ENCODE data around the gene COQ8A. TPM values are rescaled to one million over a fixed set of nuclear protein-coding genes. Genes with fewer than 3 reads are reported as not detected.

COQ8A gene
- total RNA-seq, 2 experiments from 2014 or later = 18.1 to 18.5 TPM

- H3K36me3 Mint-ChIP-seq (ENCODE audit: low read depth) = peaks cover 3% of the 10 kb centered on the region
- no peaks in the 10 kb centered on the region for H3K27me3 Mint-ChIP-seq
- H3K9me3 Mint-ChIP-seq = no peaks in the 10 kb centered on the region
- POLR2A ChIA-PET = no interaction called here
- H3K27ac Mint-ChIP-seq = no peak overlapping the region
- H3K4me3 Mint-ChIP-seq = no peak overlapping the region
- H3K4me1 Mint-ChIP-seq = no peaks in the 10 kb centered on the region
- CTCF ChIA-PET = no interaction called here
- DNase-seq = no peak
These were observed 41.7 kb downstream of the COQ8A start for GRCh38 chr1:226981838-226982237.

GRCh38 chr1:226982451-226983177, 42.5 kb downstream of the COQ8A start:
- DNase-seq = no peak
- Mint-ChIP-seq H3K9me3 (no peaks in the 10 kb centered on the region), H3K36me3 (ENCODE audit: low read depth) (peaks cover 3% of the 10 kb centered on the region)

GRCh38 chr1:226983247-226983991, 43.3 kb downstream of the COQ8A start:
- no peak for DNase-seq
- ChIA-PET CTCF (no interaction called here), POLR2A (no interaction called here)
- Mint-ChIP-seq H3K9me3 (no peaks in the 10 kb centered on the region), H3K4me1 (no peaks in the 10 kb centered on the region), H3K4me3 (no peak overlapping the region), H3K27ac (no peak overlapping the region), H3K36me3 (ENCODE audit: low read depth) (peaks cover 3% of the 10 kb centered on the region), H3K27me3 (no peaks in the 10 kb centered on the region)

More at GRCh38 chr1:226982451-226983177, 42.5 kb downstream of the COQ8A start:
- ChIA-PET POLR2A (no interaction called here), CTCF (no interaction called here)
- H3K27me3 Mint-ChIP-seq = no peaks in the 10 kb centered on the region
- no peaks in the 10 kb centered on the region for H3K4me1 Mint-ChIP-seq
- no peak overlapping the region for H3K4me3 Mint-ChIP-seq
- no peak overlapping the region for H3K27ac Mint-ChIP-seq

- Mint-ChIP-seq H3K27ac (no peak overlapping the region), H3K27me3 (no peaks in the 10 kb centered on the region), H3K4me3 (no peak overlapping the region), H3K9me3 (no peaks in the 10 kb centered on the region), H3K36me3 (ENCODE audit: low read depth) (peaks cover 3% of the 10 kb centered on the region), H3K4me1 (peaks cover 2% of the 10 kb centered on the region)
- POLR2A ChIA-PET = no interaction called here
- CTCF ChIA-PET = interaction anchor here (0.6 to 0.7 kb wide), 2 partner anchors 184 to 351 kb away, joined by 3 read pairs; no protein-coding TSS in a partner anchor
- no peak for DNase-seq
These were observed 43.9 kb downstream of the COQ8A start for GRCh38 chr1:226983992-226984364.

- POLR2A ChIA-PET = no interaction called here
- DNase-seq = no peak
These were observed 44.6 kb downstream of the COQ8A start for GRCh38 chr1:226984521-226985238.

GRCh38 chr1:226985239-226985838, 45.2 kb downstream of the COQ8A start:
- H3K4me3 Mint-ChIP-seq = no peak overlapping the region
- no peak for DNase-seq

More at GRCh38 chr1:226984521-226985238, 44.6 kb downstream of the COQ8A start:
- H3K36me3 Mint-ChIP-seq (ENCODE audit: low read depth) = peaks cover 3% of the 10 kb centered on the region
- CTCF ChIA-PET = interaction anchor here (0.6 to 0.7 kb wide), 2 partner anchors 184 to 352 kb away, joined by 3 read pairs; no protein-coding TSS in a partner anchor
- H3K4me1 Mint-ChIP-seq = peaks cover 9% of the 10 kb centered on the region
- H3K4me3 Mint-ChIP-seq = no peak overlapping the region
- H3K9me3 Mint-ChIP-seq = no peaks in the 10 kb centered on the region
- no peaks in the 10 kb centered on the region for H3K27me3 Mint-ChIP-seq
- no peak overlapping the region for H3K27ac Mint-ChIP-seq

GRCh38 chr1:226985839-226986463, 45.9 kb downstream of the COQ8A start:
- CTCF ChIA-PET = no interaction called here
- Mint-ChIP-seq H3K4me1 (peaks cover 21% of the 10 kb centered on the region), H3K36me3 (ENCODE audit: low read depth) (peaks cover 3% of the 10 kb centered on the region), H3K27me3 (no peaks in the 10 kb centered on the region), H3K9me3 (no peaks in the 10 kb centered on the region), H3K4me3 (no peak overlapping the region), H3K27ac (no peak overlapping the region)
- POLR2A ChIA-PET = no interaction called here
- no peak for DNase-seq

More at GRCh38 chr1:226985239-226985838, 45.2 kb downstream of the COQ8A start:
- no peaks in the 10 kb centered on the region for H3K9me3 Mint-ChIP-seq
- peaks cover 3% of the 10 kb centered on the region for H3K36me3 Mint-ChIP-seq (ENCODE audit: low read depth)
- peaks cover 16% of the 10 kb centered on the region for H3K4me1 Mint-ChIP-seq
- CTCF ChIA-PET = no interaction called here
- no peaks in the 10 kb centered on the region for H3K27me3 Mint-ChIP-seq
- H3K27ac Mint-ChIP-seq = no peak overlapping the region
- POLR2A ChIA-PET = no interaction called here

GRCh38 chr1:226986496-226987178, 46.5 kb downstream of the COQ8A start:
- no peak overlapping the region for H3K4me3 Mint-ChIP-seq
- no peaks in the 10 kb centered on the region for H3K27me3 Mint-ChIP-seq
- H3K36me3 Mint-ChIP-seq (ENCODE audit: low read depth) = peaks cover 3% of the 10 kb centered on the region
- H3K4me1 Mint-ChIP-seq = peaks cover 21% of the 10 kb centered on the region
- ChIA-PET CTCF (interaction anchor here (0.6 kb wide), 1 partner anchor 17 kb away, joined by 3 read pairs; no protein-coding TSS in a partner anchor), POLR2A (no interaction called here)
- no peak for DNase-seq
- H3K27ac Mint-ChIP-seq = no peak overlapping the region
- no peaks in the 10 kb centered on the region for H3K9me3 Mint-ChIP-seq

- no peak overlapping the region for H3K27ac Mint-ChIP-seq
- H3K27me3 Mint-ChIP-seq = no peaks in the 10 kb centered on the region
- peaks cover 21% of the 10 kb centered on the region for H3K4me1 Mint-ChIP-seq
- no peak for DNase-seq
- CTCF ChIA-PET = interaction anchor here (0.6 kb wide), 1 partner anchor 16 kb away, joined by 3 read pairs; no protein-coding TSS in a partner anchor
- H3K36me3 Mint-ChIP-seq (ENCODE audit: low read depth) = peaks cover 3% of the 10 kb centered on the region
- H3K4me3 Mint-ChIP-seq = no peak overlapping the region
- POLR2A ChIA-PET = no interaction called here
- no peaks in the 10 kb centered on the region for H3K9me3 Mint-ChIP-seq
These were observed 47.1 kb downstream of the COQ8A start for GRCh38 chr1:226987179-226987536.

GRCh38 chr1:226987623-226988333, 47.7 kb downstream of the COQ8A start:
- ChIA-PET POLR2A (no interaction called here), CTCF (interaction anchor here (0.6 kb wide), 1 partner anchor 16 kb away, joined by 3 read pairs; no protein-coding TSS in a partner anchor)
- DNase-seq = no peak
- Mint-ChIP-seq H3K4me3 (no peak overlapping the region), H3K4me1 (peaks cover 21% of the 10 kb centered on the region), H3K36me3 (ENCODE audit: low read depth) (peaks cover 3% of the 10 kb centered on the region), H3K9me3 (no peaks in the 10 kb centered on the region), H3K27me3 (no peaks in the 10 kb centered on the region), H3K27ac (no peak overlapping the region)

GRCh38 chr1:226988334-226988666, 48.2 kb downstream of the COQ8A start:
- Mint-ChIP-seq H3K9me3 (no peaks in the 10 kb centered on the region), H3K27ac (no peak overlapping the region)

More at GRCh38 chr1:226988334-226988666, 48.2 kb downstream of the COQ8A start:
- Mint-ChIP-seq H3K27me3 (no peaks in the 10 kb centered on the region), H3K36me3 (ENCODE audit: low read depth) (peaks cover 3% of the 10 kb centered on the region), H3K4me3 (no peak overlapping the region), H3K4me1 (peaks cover 21% of the 10 kb centered on the region)
- DNase-seq = no peak
- ChIA-PET POLR2A (no interaction called here), CTCF (no interaction called here)

All from activated CD4-positive, alpha-beta memory T cell treated with anti-CD3 and anti-CD28 coated beads, Interleukin-2, amount 10 ng/mL, durations not matched to agents 7 days and 5 days (primary cell).